Measurements from ENCODE around the gene NUDT1. TPM values are rescaled to one million over a fixed set of nuclear protein-coding genes. Genes with fewer than 3 reads are reported as not detected.

The NUDT1 gene
- total RNA-seq, 2 experiments from 2014 or later, result 88.4 to 117 TPM

DNA sequence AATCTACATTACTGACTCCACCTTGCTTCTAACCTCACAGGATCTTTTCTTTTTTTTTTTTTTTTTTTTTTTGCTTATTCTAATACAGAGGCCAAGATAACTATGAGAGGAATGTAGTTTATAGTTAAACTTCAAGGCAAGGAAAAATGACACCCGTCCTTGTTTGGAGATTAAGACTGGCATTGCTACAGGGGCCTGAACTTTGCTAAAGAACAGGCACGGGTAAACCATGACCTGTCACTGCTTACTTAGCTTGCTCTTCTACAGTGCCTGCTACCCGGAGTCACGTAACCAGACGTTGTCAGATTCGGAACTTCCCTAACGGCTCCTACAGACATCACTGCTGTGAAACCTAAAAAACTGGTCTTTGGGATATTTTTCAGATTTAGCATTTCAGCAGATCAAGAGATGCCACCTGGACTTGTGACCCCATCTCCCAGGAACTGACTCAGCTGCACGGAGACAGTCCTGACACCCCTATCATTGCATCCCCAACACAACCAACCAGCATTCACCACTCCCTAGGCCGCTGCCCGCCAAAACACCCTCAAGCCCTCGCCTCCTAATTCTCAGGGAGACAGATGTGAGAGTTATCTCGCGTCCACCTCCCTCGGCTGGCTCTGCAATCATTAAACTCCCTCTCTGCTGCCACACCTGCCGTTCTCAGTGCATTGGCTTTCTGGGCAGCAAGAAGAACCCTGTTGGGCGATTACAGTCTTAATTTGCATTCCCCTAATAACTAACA, 36.8 kb upstream of the NUDT1 start:
- Histone ChIP-seq H3K27ac (ENCODE audit: low read depth, low read length, poor library complexity, severe bottlenecking) (no peak overlapping the region), H4K20me1 (ENCODE audit: insufficient read depth, low read length) (no peaks in the 10 kb centered on the region), H3K9me3 (ENCODE audit: low read length) (no peaks in the 10 kb centered on the region), H2AFZ (ENCODE audit: low read length) (no peak overlapping the region), H3K4me2 (ENCODE audit: low read length) (no peak overlapping the region), H3K36me3 (ENCODE audit: insufficient read depth, low read length) (peaks cover 60% of the 10 kb centered on the region), H3K79me2 (ENCODE audit: insufficient read depth, low read depth, low read length) (no peaks in the 10 kb centered on the region), H3K4me1 (ENCODE audit: insufficient read depth, low read length, poor library complexity, severe bottlenecking) (peaks cover 10% of the 10 kb centered on the region), H3K4me3 (ENCODE audit: low read depth, low read length, poor library complexity, severe bottlenecking) (no peak overlapping the region), H3K9me2 (ENCODE audit: insufficient read depth, low read length) (no peaks in the 10 kb centered on the region)
- TF ChIP-seq, protein P1, sequence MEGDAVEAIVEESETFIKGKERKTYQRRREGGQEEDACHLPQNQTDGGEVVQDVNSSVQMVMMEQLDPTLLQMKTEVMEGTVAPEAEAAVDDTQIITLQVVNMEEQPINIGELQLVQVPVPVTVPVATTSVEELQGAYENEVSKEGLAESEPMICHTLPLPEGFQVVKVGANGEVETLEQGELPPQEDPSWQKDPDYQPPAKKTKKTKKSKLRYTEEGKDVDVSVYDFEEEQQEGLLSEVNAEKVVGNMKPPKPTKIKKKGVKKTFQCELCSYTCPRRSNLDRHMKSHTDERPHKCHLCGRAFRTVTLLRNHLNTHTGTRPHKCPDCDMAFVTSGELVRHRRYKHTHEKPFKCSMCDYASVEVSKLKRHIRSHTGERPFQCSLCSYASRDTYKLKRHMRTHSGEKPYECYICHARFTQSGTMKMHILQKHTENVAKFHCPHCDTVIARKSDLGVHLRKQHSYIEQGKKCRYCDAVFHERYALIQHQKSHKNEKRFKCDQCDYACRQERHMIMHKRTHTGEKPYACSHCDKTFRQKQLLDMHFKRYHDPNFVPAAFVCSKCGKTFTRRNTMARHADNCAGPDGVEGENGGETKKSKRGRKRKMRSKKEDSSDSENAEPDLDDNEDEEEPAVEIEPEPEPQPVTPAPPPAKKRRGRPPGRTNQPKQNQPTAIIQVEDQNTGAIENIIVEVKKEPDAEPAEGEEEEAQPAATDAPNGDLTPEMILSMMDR (conservative IDR thresholded peaks at IDR 0.05; ENCODE audit: low read length), result no peak
- no peak for TF ChIP-seq EZH2phosphoT487 (IDR thresholded peaks at IDR 0.05; ENCODE audit: borderline replicate concordance, low read depth, low read length)
- CTCF ChIA-PET (ENCODE audit: unreplicated experiment), result no interaction called here
- POLR2A ChIA-PET, result interaction anchor here (0.7 kb wide), 2 partner anchors 198 to 551 kb away, joined by 4 to 9 read pairs; no protein-coding TSS in a partner anchor
- no TSS peak for BruUV-seq (replicated peaks)
- no peak for DNase-seq (ENCODE audit: low spot score)
- intact Hi-C loops (cut with micrococcal nuclease; ENCODE audit: unreplicated experiment), result loop anchor here (5.0 kb wide), 1 partner anchor 628 kb away; no protein-coding TSS in a partner anchor

DNA sequence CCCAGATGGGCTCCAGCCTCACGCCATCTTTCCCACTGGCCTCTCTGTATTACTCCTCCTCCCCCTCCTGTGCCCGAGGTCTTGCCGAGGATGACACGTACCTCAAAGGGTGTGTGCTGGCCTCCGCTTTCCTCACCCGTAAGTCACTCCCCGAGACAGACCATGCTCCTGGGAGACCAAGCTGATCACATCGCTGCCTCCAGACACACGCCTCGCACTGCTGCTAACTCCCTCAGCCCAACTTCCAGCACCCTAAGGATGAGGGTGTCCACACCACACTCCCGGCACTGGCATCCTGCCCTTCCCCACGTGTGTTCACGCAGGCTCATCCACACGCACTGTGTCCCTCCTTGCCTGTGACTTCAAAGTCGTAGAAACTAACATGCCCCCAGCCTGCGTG, 33.3 kb upstream of the NUDT1 start:
- Histone ChIP-seq H3K4me2 (ENCODE audit: low read length) (no peak overlapping the region), H3K4me1 (ENCODE audit: insufficient read depth, low read length, poor library complexity, severe bottlenecking) (peaks cover 7% of the 10 kb centered on the region), H3K79me2 (ENCODE audit: insufficient read depth, low read depth, low read length) (no peaks in the 10 kb centered on the region), H3K9me2 (ENCODE audit: insufficient read depth, low read length) (no peaks in the 10 kb centered on the region), H3K4me3 (ENCODE audit: low read depth, low read length, poor library complexity, severe bottlenecking) (no peak overlapping the region), H3K36me3 (ENCODE audit: insufficient read depth, low read length) (peaks cover 73% of the 10 kb centered on the region), H4K20me1 (ENCODE audit: insufficient read depth, low read length) (no peaks in the 10 kb centered on the region), H2AFZ (ENCODE audit: low read length) (no peak overlapping the region), H3K9me3 (ENCODE audit: low read length) (no peaks in the 10 kb centered on the region), H3K27ac (ENCODE audit: low read depth, low read length, poor library complexity, severe bottlenecking) (no peak overlapping the region)
- no TSS peak for BruUV-seq (replicated peaks)
- no peak for DNase-seq (ENCODE audit: low spot score)
- intact Hi-C loops (cut with micrococcal nuclease; ENCODE audit: unreplicated experiment), result loop anchor here (1.0 to 5.0 kb wide), 2 partner anchors 108 to 631 kb away; no protein-coding TSS in a partner anchor
- CTCF ChIA-PET (ENCODE audit: unreplicated experiment), result no interaction called here
- TF ChIP-seq EZH2phosphoT487 (IDR thresholded peaks at IDR 0.05; ENCODE audit: borderline replicate concordance, low read depth, low read length), result no peak
- TF ChIP-seq, protein P1 (conservative IDR thresholded peaks at IDR 0.05; ENCODE audit: low read length), result no peak
- POLR2A ChIA-PET, result no interaction called here
